Ishikawa (cell line): Measurements from ENCODE around the gene CACNA1C.

ENCODE experiments used
- CEBPB ChIP-seq: IDR thresholded peaks from 2 replicates; pipeline ENCODE4 v1.6.1; 2012
- CREB1 ChIP-seq: IDR thresholded peaks from 2 replicates; pipeline ENCODE4 v1.6.1; 2012; ENCODE audit warnings: low read depth
- EGR1 ChIP-seq: IDR thresholded peaks from 2 replicates; pipeline ENCODE4 v1.6.1; 2012
- EP300 ChIP-seq: IDR thresholded peaks from 2 replicates; pipeline ENCODE4 v1.6.1; 2012; ENCODE audit warnings: borderline replicate concordance
- FOXM1 ChIP-seq: IDR thresholded peaks from 2 replicates; pipeline ENCODE4 v1.6.1; 2012; ENCODE audit warnings: low read depth, borderline replicate concordance
- MAX ChIP-seq: IDR thresholded peaks from 2 replicates; pipeline ENCODE4 v1.6.1; 2012
- NFIC ChIP-seq: IDR thresholded peaks from 2 replicates; pipeline ENCODE4 v1.6.1; 2012
- RAD21 ChIP-seq: IDR thresholded peaks from 2 replicates; pipeline ENCODE4 v1.6.1; 2012; ENCODE audit warnings: low read depth
- REST ChIP-seq: IDR thresholded peaks from 2 replicates; pipeline ENCODE4 v1.6.1; 2012; ENCODE audit warnings: low read depth, mild to moderate bottlenecking
- TAF1 ChIP-seq: IDR thresholded peaks from 2 replicates; pipeline ENCODE4 v1.6.1; 2012; ENCODE audit warnings: low read depth, mild to moderate bottlenecking
- TCF12 ChIP-seq: IDR thresholded peaks from 2 replicates; pipeline ENCODE4 v1.6.1; 2012; ENCODE audit warnings: low read depth
- TEAD4 ChIP-seq: IDR thresholded peaks from 2 replicates; pipeline ENCODE4 v1.6.1; 2012
- USF1 ChIP-seq: IDR thresholded peaks from 2 replicates; pipeline ENCODE4 v1.6.1; 2012
- YY1 ChIP-seq: IDR thresholded peaks from 2 replicates; pipeline ENCODE4 v1.6.1; 2012; ENCODE audit warnings: low read depth
- ZBTB7A ChIP-seq: IDR thresholded peaks from 2 replicates; pipeline ENCODE4 v1.6.1; 2012; ENCODE audit warnings: low read depth

The CACNA1C gene

GRCh38 chr12:2675776-2676175, 623.0 kb downstream of the CACNA1C start:
- TF ChIP-seq MAX (no peak), FOXM1 (no peak), EGR1 (no peak), TEAD4 (no peak), CREB1 (no peak), CEBPB (no peak)

GRCh38 chr12:2677142-2677880, 624.5 kb downstream of the CACNA1C start:
- no peak for TF ChIP-seq CREB1
- no peak for TF ChIP-seq NFIC
- no peak for TF ChIP-seq REST
- no peak for TF ChIP-seq EGR1
- no peak for TF ChIP-seq TAF1
- TF ChIP-seq YY1 = no peak
- no peak for TF ChIP-seq TEAD4
- no peak for TF ChIP-seq MAX
- TF ChIP-seq FOXM1 = no peak
- TF ChIP-seq TCF12 = no peak
- no peak for TF ChIP-seq ZBTB7A
- no peak for TF ChIP-seq RAD21

- TF ChIP-seq CREB1 (no peak), FOXM1 (no peak), MAX (no peak), TCF12 (no peak)
Observed at GRCh38 chr12:2678426-2678825, 625.6 kb downstream of the CACNA1C start.

GRCh38 chr12:2679068-2679815, 626.5 kb downstream of the CACNA1C start:
- no peak for TF ChIP-seq NFIC
- no peak for TF ChIP-seq TCF12
- no peak for TF ChIP-seq MAX
- no peak for TF ChIP-seq EGR1

- TF ChIP-seq CREB1 (no peak), EP300 (no peak), NFIC (no peak), CEBPB (no peak), REST (no peak), MAX (no peak), USF1 (no peak), TAF1 (no peak), FOXM1 (no peak), TCF12 (no peak), EGR1 (no peak), RAD21 (no peak), ZBTB7A (no peak), YY1 (no peak), TEAD4 (no peak)
Observed at GRCh38 chr12:2679816-2680675, 627.3 kb downstream of the CACNA1C start.
